ENCODE measurements around the gene ACYP1.
A peak's percentile ranks its signal among the peaks of the same experiment; 100 is the strongest.
"Not testable (repeated sequence)": the region's sequence is repeated elsewhere in the genome, so short reads cannot be mapped to it uniquely, and the experiment has no call there.

ACYP1 gene

DNA sequence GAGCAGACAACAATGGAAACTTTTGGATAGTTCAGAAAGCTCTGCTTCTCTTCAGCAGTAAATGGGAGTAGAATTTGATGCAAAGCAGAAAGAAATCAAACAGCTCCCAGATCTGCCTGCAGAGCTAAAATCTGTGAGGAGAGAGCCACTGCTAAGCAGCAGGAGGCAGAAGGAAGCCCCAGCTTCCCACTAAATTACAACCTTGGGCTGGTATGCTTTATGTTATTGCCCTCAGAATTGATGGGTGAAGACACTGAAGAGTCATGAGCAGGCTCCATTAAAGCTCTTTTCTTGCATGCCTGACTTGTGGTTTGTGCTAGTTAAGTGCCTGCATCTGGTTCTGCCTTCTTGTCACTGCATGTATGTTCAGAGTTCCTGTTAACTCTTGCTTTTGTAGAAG lies 14.0 kb upstream of the ACYP1 start:
- H3K27ac Mint-ChIP-seq: peak overlapping the region; percentile 65
- no peaks in the 10 kb centered on the region for H3K4me1 Mint-ChIP-seq
- H3K27me3 Mint-ChIP-seq (ENCODE audit: low read depth, poor library complexity): peaks cover 15% of the 10 kb centered on the region
- H3K36me3 Mint-ChIP-seq (ENCODE audit: low read depth): peaks cover 12% of the 10 kb centered on the region
- H3K4me3 Mint-ChIP-seq: no peak overlapping the region
- no peaks in the 10 kb centered on the region for H3K9me3 Mint-ChIP-seq
- DNase-seq: no peak
- TF ChIP-seq, protein P1, sequence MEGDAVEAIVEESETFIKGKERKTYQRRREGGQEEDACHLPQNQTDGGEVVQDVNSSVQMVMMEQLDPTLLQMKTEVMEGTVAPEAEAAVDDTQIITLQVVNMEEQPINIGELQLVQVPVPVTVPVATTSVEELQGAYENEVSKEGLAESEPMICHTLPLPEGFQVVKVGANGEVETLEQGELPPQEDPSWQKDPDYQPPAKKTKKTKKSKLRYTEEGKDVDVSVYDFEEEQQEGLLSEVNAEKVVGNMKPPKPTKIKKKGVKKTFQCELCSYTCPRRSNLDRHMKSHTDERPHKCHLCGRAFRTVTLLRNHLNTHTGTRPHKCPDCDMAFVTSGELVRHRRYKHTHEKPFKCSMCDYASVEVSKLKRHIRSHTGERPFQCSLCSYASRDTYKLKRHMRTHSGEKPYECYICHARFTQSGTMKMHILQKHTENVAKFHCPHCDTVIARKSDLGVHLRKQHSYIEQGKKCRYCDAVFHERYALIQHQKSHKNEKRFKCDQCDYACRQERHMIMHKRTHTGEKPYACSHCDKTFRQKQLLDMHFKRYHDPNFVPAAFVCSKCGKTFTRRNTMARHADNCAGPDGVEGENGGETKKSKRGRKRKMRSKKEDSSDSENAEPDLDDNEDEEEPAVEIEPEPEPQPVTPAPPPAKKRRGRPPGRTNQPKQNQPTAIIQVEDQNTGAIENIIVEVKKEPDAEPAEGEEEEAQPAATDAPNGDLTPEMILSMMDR (IDR thresholded peaks at IDR 0.05): no peak

DNA sequence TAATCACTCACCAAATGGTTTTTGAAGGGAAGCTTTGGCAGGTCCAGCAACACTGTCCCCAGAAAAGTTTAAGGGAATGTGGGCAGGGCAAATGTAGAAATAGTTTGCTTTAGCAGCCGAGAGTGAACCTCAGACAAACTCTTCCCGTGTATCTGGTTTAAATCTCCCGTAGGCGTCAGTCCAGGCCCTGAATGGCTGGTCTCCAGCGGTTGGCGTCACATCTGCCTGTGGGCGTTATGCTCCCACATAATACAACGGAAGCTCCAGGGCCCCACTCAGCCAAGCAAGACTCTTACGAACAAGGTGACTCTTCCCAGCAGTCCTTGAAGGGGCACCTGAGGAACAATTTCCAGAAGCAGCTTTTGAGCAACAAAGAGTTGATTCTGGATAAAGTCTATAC lies 6.6 kb upstream of the ACYP1 start:
- TF ChIP-seq, protein P1 (IDR thresholded peaks at IDR 0.05): no peak
- no peaks in the 10 kb centered on the region for H3K9me3 Mint-ChIP-seq
- no peak overlapping the region for H3K4me3 Mint-ChIP-seq
- H3K27ac Mint-ChIP-seq: no peak overlapping the region
- H3K36me3 Mint-ChIP-seq (ENCODE audit: low read depth): no peaks in the 10 kb centered on the region
- peaks cover 18% of the 10 kb centered on the region for H3K27me3 Mint-ChIP-seq (ENCODE audit: low read depth, poor library complexity)
- no peak for DNase-seq
- peaks cover 8% of the 10 kb centered on the region for H3K4me1 Mint-ChIP-seq

DNA sequence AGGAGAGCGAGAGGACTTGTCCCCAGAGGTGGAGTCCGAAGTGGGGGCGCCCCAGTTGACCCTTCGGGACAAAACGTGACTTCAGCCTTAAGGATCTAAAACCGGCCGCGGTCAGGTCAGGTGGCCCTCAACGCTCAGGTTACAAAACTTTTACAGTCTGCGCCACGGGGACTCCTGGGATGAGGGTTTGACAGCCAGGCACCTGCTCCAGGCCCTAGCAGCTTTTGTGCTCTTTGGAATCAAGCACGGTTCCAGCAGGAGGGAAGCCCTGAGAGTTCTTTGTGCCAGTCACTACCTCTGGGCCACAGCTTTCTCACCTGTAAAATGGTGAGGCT lies 6.0 kb upstream of the ACYP1 start:
- no peak for DNase-seq
- H3K4me1 Mint-ChIP-seq: peaks cover 8% of the 10 kb centered on the region
- peak overlapping the region; percentile 99 for H3K27ac Mint-ChIP-seq
- H3K9me3 Mint-ChIP-seq: no peaks in the 10 kb centered on the region
- H3K36me3 Mint-ChIP-seq (ENCODE audit: low read depth): no peaks in the 10 kb centered on the region
- TF ChIP-seq, protein P1 (IDR thresholded peaks at IDR 0.05): no peak
- H3K4me3 Mint-ChIP-seq: no peak overlapping the region
- H3K27me3 Mint-ChIP-seq (ENCODE audit: low read depth, poor library complexity): peaks cover 18% of the 10 kb centered on the region

DNA sequence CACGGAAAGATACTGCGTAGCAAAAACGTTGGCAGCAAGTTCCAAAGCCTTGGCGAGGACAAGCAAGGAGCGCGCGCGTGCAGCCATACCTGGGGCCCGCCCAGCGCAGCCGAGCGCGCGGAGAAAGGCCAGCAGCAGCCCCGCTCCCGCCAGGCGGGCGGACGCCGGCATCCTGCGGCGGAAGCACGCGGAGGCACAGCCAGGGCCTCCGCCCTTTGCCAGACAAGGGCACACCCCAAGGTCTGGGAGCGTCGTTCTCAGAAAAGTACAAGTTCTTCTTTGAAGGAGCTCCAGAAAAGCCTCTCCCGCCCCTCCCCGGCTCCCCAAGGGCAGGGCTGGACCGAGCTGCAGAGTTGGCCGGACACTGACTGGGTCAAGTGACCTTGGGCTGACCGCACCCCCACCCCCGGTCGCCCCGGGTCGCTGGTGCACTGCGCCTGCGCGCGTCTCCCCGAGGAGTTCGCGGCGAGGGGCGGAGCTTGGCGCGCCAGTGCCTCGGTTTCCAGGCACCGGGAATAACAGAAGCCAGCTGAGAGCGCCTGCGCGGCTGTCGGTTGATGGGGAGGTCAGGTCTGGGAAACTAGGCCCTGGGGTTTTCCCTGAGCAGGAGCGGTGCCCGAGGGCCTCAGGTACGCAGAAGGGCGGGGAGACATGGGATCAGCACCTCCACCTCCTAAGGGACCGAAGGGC lies 5.4 kb upstream of the ACYP1 start, which contains the start of gene ZC2HC1C:
Gene ZC2HC1C, plus strand, starts transcription at position 521 of the 690 bp plus-strand sequence. CDS start 933 bp downstream, outside the sequence.
- Mint-ChIP-seq H3K4me1 (peaks cover 8% of the 10 kb centered on the region), H3K36me3 (ENCODE audit: low read depth) (no peaks in the 10 kb centered on the region), H3K9me3 (no peaks in the 10 kb centered on the region), H3K27me3 (ENCODE audit: low read depth, poor library complexity) (peaks cover 15% of the 10 kb centered on the region), H3K27ac (peak within 1 kb of the TSS; percentile 99), H3K4me3 (no peak within 1 kb of the TSS)
- TF ChIP-seq, protein P1 (IDR thresholded peaks at IDR 0.05): no peak
- peak; percentile 91 for DNase-seq

DNA sequence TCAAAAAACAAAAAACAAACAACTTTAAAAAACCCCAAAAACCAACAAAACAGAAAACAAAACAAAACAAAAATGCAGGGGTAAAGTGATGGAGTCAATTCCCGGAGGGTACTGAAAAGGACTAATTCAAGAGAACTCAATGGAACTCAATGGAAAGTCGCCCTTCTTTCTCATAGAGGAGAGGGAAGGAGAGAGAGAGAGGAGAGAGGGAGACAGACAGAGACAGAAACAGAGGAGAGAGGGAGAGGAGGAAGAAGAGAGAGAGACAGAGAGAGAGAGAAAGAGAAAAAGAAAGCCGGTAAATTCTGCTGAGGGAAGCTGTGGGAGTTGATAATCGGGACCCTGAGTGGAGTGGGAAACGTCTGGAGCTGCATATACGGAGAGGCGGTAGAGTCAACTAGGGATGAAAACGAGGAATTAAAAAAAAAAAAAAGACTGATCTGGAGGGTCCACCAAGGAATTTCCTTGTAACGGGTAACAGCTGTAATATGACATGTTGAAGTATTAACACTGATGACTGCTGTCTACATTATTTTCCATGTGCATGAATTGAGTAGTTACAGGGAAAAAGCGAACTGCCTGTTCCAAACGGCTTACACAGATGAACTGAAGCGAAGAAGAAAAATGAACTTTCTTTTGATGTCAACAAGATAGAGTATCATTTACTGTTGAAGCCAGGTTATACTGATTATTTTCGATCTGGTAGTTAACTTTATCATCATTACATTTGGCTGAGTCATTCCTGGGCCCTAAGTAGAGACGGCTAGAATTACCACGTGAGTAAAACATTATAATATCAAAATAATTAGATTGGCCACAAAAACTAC lies 4.7 kb upstream of the ACYP1 start:
- H3K4me3 Mint-ChIP-seq: no peak overlapping the region
- no peak for DNase-seq
- peak overlapping the region; percentile 21 for H3K27ac Mint-ChIP-seq

DNA sequence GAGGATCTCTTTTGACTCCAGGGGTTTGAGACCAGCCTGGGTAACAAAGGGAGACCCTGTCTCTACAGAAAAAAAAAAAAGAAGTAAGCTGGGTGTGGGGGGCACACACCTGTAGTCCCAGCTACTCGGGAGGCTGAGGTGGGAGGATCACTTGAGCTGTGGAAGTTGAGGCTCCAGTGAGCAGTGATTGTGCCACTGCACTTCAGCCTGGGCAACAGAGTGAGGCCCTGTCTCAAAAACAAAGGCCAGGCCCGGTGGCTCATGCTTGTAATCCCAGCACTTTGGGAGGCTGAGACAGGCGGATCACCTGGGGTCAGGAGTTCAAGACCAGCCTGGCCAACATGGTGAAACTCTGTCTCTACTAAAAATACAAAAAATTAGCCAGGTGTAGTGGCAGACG lies 3.9 kb upstream of the ACYP1 start:
- H3K27ac Mint-ChIP-seq; H3K36me3 Mint-ChIP-seq (ENCODE audit: low read depth); DNase-seq; H3K9me3 Mint-ChIP-seq; H3K27me3 Mint-ChIP-seq (ENCODE audit: low read depth, poor library complexity); H3K4me3 Mint-ChIP-seq: not testable (repeated sequence)
- H3K4me1 Mint-ChIP-seq: peaks cover 23% of the 10 kb centered on the region

More for the DNA sequence above, 4.7 kb upstream of the ACYP1 start:
- TF ChIP-seq, protein P1 (IDR thresholded peaks at IDR 0.05): no peak
- Mint-ChIP-seq H3K27me3 (ENCODE audit: low read depth, poor library complexity) (peaks cover 13% of the 10 kb centered on the region), H3K4me1 (peaks cover 16% of the 10 kb centered on the region), H3K36me3 (ENCODE audit: low read depth) (no peaks in the 10 kb centered on the region), H3K9me3 (no peaks in the 10 kb centered on the region)

All from nephron progenitor cell (in vitro differentiated cells).